ENCODE results near the gene METAP1. TPM values are rescaled to one million over a fixed set of nuclear protein-coding genes. Genes with fewer than 3 reads are reported as not detected.

METAP1 gene
- total and polyA plus RNA-seq, 11 donors: 36.9 to 71.4 (median 63.6) TPM

DNA sequence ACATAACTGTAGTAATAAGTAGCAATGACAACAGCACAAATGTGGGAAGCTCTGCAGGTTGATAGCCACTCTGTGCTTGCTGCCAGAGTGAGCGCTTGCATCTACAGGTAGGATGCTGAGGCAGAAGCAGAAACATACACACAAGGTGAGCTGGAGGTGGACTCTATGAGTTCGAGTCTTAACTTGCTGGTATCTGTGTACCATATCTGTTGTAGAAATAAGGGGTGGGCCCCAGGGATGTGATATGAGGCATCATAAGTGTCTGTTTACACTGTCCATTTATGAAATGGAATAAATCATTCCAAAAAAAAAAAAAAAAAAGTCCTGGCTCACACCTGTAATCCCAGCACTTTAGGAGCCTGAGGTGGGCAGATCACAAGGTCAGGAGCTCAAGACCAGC is 33.8 kb upstream of the METAP1 start:
- no peaks in the 10 kb centered on the region for H3K4me1 ChIP-seq
- no peaks in the 10 kb centered on the region for H3K9me3 ChIP-seq
- intact Hi-C loops (cut with DNase I): no loop called here
- DNase-seq (no peak), ATAC-seq (no peak)
- H3K27ac ChIP-seq: no peak overlapping the region
- no peak overlapping the region for H3K4me3 ChIP-seq
- H3K36me3 ChIP-seq: no peaks in the 10 kb centered on the region
- TF ChIP-seq, protein P1, sequence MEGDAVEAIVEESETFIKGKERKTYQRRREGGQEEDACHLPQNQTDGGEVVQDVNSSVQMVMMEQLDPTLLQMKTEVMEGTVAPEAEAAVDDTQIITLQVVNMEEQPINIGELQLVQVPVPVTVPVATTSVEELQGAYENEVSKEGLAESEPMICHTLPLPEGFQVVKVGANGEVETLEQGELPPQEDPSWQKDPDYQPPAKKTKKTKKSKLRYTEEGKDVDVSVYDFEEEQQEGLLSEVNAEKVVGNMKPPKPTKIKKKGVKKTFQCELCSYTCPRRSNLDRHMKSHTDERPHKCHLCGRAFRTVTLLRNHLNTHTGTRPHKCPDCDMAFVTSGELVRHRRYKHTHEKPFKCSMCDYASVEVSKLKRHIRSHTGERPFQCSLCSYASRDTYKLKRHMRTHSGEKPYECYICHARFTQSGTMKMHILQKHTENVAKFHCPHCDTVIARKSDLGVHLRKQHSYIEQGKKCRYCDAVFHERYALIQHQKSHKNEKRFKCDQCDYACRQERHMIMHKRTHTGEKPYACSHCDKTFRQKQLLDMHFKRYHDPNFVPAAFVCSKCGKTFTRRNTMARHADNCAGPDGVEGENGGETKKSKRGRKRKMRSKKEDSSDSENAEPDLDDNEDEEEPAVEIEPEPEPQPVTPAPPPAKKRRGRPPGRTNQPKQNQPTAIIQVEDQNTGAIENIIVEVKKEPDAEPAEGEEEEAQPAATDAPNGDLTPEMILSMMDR (IDR thresholded peaks at IDR 0.05): no peak
- no peak for TF ChIP-seq POLR2A (IDR thresholded peaks at IDR 0.05)
- 80 to 94% (median 88%) methylated on average over 2 of the region's 2 CpGs for WGBS, 4 donors
- no peaks in the 10 kb centered on the region for H3K27me3 ChIP-seq

DNA sequence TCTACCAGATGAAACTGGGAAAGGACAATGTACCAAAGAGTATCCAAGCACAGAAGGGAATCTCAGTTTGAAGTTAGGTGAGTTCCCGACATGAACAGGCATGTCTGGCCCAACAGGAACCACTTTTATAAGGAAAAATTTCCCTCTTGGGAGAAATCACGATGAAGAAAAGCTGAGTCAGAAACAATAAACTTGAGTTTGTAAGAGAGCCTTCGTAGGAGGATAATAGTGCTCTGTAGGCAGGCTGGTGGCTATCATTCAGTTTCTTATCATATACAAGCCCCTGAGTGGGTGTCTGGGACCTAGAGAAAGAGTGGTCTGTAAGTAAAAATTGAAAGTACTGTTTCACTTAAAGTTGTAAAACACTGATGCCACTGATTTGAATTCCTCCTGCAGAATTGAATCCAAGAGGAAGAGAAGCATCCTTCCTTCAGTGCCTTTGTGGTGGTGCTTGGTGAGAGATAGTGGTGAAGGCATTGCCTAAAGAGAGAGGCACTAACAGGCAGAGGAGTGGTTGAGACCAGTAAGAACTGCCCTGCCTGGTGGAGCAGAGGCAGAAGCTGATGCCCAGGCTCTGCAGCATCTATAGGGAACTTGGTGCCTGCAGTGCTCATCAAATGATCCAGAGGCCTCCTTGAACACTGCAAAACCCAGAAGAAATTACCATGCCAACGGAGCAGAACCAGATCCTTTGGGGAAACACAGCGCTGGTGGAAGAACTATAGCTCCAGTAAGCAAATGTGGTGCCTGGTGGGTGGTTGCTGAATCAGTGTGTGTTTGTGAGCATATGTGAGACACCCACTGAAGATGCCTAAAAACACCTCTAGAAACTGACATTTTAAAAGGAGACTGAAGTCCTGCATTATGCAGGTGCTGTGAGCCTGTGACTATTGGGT is 31.7 kb upstream of the METAP1 start:
- 58 to 72% (median 68%) methylated on average over 5 of the region's 5 CpGs for WGBS, 4 donors
- no peak overlapping the region for H3K4me3 ChIP-seq
- no peaks in the 10 kb centered on the region for H3K4me1 ChIP-seq
- DNase-seq (no peak), ATAC-seq (no peak)
- H3K36me3 ChIP-seq: no peaks in the 10 kb centered on the region
- no peaks in the 10 kb centered on the region for H3K27me3 ChIP-seq
- intact Hi-C loops (cut with DNase I): no loop called here
- no peak overlapping the region for H3K27ac ChIP-seq
- H3K9me3 ChIP-seq: no peaks in the 10 kb centered on the region
- TF ChIP-seq, protein P1 (IDR thresholded peaks at IDR 0.05): no peak
- TF ChIP-seq POLR2A (IDR thresholded peaks at IDR 0.05): no peak

DNA sequence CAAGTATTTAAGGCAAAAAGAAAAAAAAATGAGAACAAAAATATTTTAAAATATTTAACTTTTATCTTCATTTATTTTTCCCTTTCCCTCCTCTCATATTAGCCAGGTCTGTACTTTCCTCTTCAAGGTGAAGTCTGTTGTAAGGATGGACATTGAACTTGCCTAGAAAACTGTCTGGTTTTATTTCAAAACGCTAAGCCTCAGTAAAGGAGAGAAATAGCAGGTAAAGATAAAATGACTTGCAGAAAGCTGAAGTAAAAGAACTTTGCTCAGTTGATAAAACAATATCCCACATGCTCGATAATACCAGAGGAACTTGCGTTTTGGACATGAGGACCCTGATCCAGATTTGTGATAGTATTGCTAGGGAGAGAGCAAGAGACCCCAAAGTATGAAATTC is 28.6 kb upstream of the METAP1 start:
- H3K27ac ChIP-seq: no peak overlapping the region
- DNase-seq (no peak), ATAC-seq (no peak)
- TF ChIP-seq, protein P1 (IDR thresholded peaks at IDR 0.05): no peak
- no peak for TF ChIP-seq POLR2A (IDR thresholded peaks at IDR 0.05)
- H3K4me3 ChIP-seq: no peak overlapping the region
- intact Hi-C loops (cut with DNase I): no loop called here
- H3K27me3 ChIP-seq: no peaks in the 10 kb centered on the region
- no peaks in the 10 kb centered on the region for H3K36me3 ChIP-seq
- H3K9me3 ChIP-seq: no peaks in the 10 kb centered on the region
- WGBS, 4 donors: 89 to 91% (median 91%) methylated on average over 3 of the region's 3 CpGs
- H3K4me1 ChIP-seq: no peaks in the 10 kb centered on the region

GRCh38 chr4:98967786-98968329 is 27.7 kb upstream of the METAP1 start:
- H3K4me3 ChIP-seq: no peak overlapping the region
- 81 to 96% (median 87%) methylated on average over 3 of the region's 3 CpGs for WGBS, 4 donors
- no peaks in the 10 kb centered on the region for H3K36me3 ChIP-seq
- no peak for ATAC-seq
- no peaks in the 10 kb centered on the region for H3K9me3 ChIP-seq
- no peaks in the 10 kb centered on the region for H3K4me1 ChIP-seq
- peaks cover 0 to 2% (median 0%) of the 10 kb centered on the region in 9 donors for H3K27me3 ChIP-seq
- no peak overlapping the region for H3K27ac ChIP-seq
- DNase-seq: no peak
- no peak for TF ChIP-seq POLR2A (IDR thresholded peaks at IDR 0.05)
- TF ChIP-seq, protein P1 (IDR thresholded peaks at IDR 0.05): no peak
- intact Hi-C loops (cut with DNase I): no loop called here

Measured in heart left ventricle (tissue), 16 donors.